Measurements from ENCODE around the gene TWSG1. TPM values are rescaled to one million over a fixed set of nuclear protein-coding genes. Genes with fewer than 3 reads are reported as not detected.

TWSG1 gene
- total and polyA plus RNA-seq, 2 donors (not counting 3 experiments of a cell fraction or from before 2014, with no cell fraction given) = 52.4 to 57.4 TPM

DNA sequence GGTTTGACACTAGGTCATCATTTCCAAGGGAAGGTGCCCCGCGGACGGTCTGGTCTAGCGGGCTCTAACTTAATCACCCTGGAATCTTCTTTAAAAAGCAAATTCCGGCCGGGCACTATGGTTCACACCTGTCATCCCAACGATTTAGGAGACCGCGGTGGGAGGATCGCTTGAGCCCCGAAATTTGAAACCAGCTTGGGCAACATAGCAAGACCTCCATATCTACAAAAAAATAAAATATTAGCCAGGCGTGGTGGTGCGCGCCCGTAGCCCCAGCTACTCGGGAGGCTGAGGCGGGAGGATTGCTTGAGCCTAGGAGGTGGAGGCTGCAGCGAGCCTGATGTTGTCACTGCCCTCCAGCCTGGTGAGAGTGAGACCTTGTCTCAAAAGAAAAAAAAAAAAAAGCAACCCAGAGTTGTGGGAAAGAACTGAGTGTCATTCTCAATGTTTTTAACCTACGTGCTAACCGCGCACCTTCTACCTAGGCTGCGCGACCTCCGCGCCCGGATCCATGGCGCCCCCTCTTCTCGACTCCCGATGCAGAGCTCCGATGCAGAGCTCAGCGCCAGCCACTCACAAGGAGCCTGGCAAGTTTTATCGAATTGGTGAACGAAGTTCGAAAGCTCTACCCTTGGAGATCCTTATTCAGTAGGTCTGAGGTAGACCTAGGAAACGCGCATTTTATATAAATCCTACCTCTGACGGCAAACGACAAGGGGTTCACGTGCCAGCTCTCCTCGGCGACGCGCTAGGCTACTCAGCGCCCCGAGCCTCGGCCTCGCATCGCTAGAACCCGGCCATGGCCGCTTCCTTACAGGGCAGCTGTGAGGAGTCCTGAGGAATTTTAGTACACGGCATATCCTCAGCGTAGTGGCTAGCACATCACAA lies 888 bp upstream of the TWSG1 start:
- POLR2A ChIA-PET = interaction anchor here (0.9 to 2.0 kb wide), 5 partner anchors 11 to 231 kb away, joined by 3 to 12 read pairs (median 4); partner anchors contain the start of genes ANKRD12 and NDUFV2
- no peaks in the 10 kb centered on the region for H3K9me1 ChIP-seq (replicated peaks; ENCODE audit: control insufficient read depth, extremely low read depth, insufficient read depth, low read length)
- no peaks in the 10 kb centered on the region for H3K9me3 ChIP-seq (replicated peaks; ENCODE audit: control insufficient read depth, insufficient read depth, low read length)
- H3K79me2 ChIP-seq (ENCODE audit: control insufficient read depth, insufficient read depth, low read length) = peaks cover 23% of the 10 kb centered on the region
- H3K36me3 ChIP-seq (ENCODE audit: control insufficient read depth in 2 of 2, extremely low read depth in 1 of 2, insufficient read depth in 2 of 2, low read length in 2 of 2) = peaks cover 0 to 7% of the 10 kb centered on the region in 2 experiments
- H2AFZ ChIP-seq (ENCODE audit: low read depth, low read length) = peak overlapping the region; percentile 93
- H3K4me3 ChIP-seq (replicated peaks in 1 of 3; ENCODE audit: insufficient read depth in 1 of 3, low read depth in 1 of 3, low read length in 3 of 3) = peak overlapping the region; percentile 5 to 58 (median 43)
- no peaks in the 10 kb centered on the region for H3K27me3 ChIP-seq (ENCODE audit: control insufficient read depth in 2 of 2, insufficient read depth in 2 of 2, low read length in 2 of 2)
- peak; percentile 86 for DNase-seq (ENCODE audit: low read depth, low spot score)
- TF ChIP-seq MYC (IDR thresholded peaks at IDR 0.05; ENCODE audit: low read depth, low read length) (no peak), FOS (IDR thresholded peaks at IDR 0.05; ENCODE audit: borderline replicate concordance, insufficient read depth, low read length) (no peak), POLR2AphosphoS5 (IDR thresholded peaks at IDR 0.05; ENCODE audit: insufficient read depth, low read depth, low read length) (no peak), JUN (IDR thresholded peaks at IDR 0.05; ENCODE audit: borderline replicate concordance, insufficient read depth, insufficient read length, low read depth) (no peak), POLR2A (IDR thresholded peaks at IDR 0.05; ENCODE audit: low read depth, low read length) (no peak), GATA2 (IDR thresholded peaks at IDR 0.05; ENCODE audit: insufficient read depth, insufficient read length, low read depth, low read length) (no peak), EZH2 (IDR thresholded peaks at IDR 0.05; ENCODE audit: borderline replicate concordance, low read depth, low read length, severe bottlenecking) (no peak)
- TF ChIP-seq, protein P1, sequence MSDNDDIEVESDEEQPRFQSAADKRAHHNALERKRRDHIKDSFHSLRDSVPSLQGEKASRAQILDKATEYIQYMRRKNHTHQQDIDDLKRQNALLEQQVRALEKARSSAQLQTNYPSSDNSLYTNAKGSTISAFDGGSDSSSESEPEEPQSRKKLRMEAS (IDR thresholded peaks at IDR 0.05; ENCODE audit: insufficient read depth, insufficient read length) = no peak
- TF ChIP-seq, protein P2, sequence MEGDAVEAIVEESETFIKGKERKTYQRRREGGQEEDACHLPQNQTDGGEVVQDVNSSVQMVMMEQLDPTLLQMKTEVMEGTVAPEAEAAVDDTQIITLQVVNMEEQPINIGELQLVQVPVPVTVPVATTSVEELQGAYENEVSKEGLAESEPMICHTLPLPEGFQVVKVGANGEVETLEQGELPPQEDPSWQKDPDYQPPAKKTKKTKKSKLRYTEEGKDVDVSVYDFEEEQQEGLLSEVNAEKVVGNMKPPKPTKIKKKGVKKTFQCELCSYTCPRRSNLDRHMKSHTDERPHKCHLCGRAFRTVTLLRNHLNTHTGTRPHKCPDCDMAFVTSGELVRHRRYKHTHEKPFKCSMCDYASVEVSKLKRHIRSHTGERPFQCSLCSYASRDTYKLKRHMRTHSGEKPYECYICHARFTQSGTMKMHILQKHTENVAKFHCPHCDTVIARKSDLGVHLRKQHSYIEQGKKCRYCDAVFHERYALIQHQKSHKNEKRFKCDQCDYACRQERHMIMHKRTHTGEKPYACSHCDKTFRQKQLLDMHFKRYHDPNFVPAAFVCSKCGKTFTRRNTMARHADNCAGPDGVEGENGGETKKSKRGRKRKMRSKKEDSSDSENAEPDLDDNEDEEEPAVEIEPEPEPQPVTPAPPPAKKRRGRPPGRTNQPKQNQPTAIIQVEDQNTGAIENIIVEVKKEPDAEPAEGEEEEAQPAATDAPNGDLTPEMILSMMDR (IDR thresholded peaks at IDR 0.05; ENCODE audit: extremely low read depth in 1 of 2, insufficient read depth in 1 of 2, low read depth in 1 of 2, low read length in 2 of 2) = no peak
- H3K4me2 ChIP-seq (ENCODE audit: insufficient read depth, low read length) = peak overlapping the region; percentile 38
- BruUV-seq (replicated peaks) = TSS peak; percentile 73
- dilution Hi-C loops (cut with MboI; ENCODE audit: extremely low pct_ligation_motif_present, low sequenced_read_pairs) (no loop called here), intact Hi-C loops (cut with micrococcal nuclease) (loop anchor here (1.0 to 5.0 kb wide), 7 partner anchors 12 to 260 kb away; partner anchors contain the start of genes ANKRD12 and NDUFV2)
- no peaks in the 10 kb centered on the region for H4K20me1 ChIP-seq (replicated peaks; ENCODE audit: control insufficient read depth, extremely low read depth, insufficient read depth, low read length)
- H3K27ac ChIP-seq (ENCODE audit: insufficient read depth, low read depth, low read length) = peak overlapping the region; percentile 51
- CTCF ChIA-PET = interaction anchor here (0.6 to 2.3 kb wide), 27 partner anchors 12 to 305 kb away, joined by 3 to 33 read pairs (median 4); partner anchors contain the start of gene ANKRD12
- no peak for FAIRE-seq
- peaks cover 3% of the 10 kb centered on the region for H3K4me1 ChIP-seq (ENCODE audit: control insufficient read depth, extremely low read depth, insufficient read depth, low read length)
- peak overlapping the region; percentile 57 for H3K9ac ChIP-seq (replicated peaks; ENCODE audit: extremely low read depth, insufficient read depth, low read length)
